IPS-NIHi7 (cell line): ENCODE data around the gene CS.

Source experiments
- DNase-seq: peaks from one replicate; pipeline ENCODE4 v3.0.0; 2012; ENCODE audit warnings: mixed read lengths; ENCODE audit errors: extremely low spot score

The CS gene

DNA sequence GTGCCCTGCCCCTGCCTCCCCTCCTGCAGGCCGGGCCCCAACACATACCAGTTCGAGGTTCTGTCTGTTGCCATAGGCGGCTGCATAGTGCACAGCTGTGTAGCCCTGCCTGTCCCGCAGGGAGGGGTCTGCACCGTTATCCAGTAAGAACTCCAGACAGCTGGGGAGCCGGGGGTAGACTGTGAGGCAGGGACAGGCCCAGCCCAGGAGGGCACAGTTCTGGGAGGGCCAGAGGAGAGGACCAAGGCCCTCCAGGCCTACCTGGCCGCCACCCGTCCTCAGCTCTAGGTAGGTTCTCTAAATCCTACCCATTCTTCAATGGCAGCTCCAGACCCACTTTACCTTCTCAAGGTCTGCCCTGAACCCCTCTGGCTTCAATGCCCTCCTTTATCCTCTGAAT lies 51.4 kb downstream of the CS start:
- no peak for DNase-seq

DNA sequence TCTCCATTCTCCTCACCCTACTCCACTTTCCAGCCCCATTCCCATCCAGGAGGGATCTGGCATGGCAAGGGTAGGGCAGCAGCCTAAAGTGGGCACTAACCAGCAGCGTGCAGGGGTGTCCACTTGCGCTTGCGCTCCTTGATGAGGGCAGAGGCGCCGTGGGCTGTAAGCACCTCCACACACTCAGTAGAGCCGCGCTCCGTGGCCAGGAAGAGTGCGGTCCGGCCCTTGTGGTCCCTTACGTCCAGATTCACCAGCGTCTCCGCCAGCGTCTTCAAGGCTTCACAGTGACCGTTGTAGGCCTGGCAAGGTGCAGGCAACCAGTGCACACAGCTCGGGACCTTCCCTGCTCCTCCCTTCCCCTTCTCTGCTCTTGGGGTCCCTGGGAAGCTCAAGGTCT lies 52.2 kb downstream of the CS start:
- DNase-seq, result no peak

DNA sequence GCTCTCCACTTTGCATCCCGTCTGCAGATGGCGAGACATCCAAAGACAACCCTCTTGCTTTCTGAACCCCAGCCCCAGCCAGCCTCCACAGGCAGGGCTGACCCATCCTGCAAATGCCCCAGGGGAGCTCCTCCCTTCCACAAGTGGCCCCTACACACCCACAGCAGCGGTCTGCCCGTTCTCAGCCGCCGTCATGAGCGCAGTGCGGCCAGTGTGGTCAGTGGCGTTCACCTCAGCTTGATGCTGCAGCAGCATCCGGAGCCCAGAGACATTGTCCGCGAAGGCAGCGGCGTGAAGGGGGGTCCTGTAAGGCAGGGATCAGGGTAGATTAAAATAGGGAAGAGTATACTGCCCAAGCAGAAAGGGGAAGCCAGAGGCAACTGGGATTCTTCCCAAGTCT lies 55.6 kb downstream of the CS start:
- no peak for DNase-seq

DNA sequence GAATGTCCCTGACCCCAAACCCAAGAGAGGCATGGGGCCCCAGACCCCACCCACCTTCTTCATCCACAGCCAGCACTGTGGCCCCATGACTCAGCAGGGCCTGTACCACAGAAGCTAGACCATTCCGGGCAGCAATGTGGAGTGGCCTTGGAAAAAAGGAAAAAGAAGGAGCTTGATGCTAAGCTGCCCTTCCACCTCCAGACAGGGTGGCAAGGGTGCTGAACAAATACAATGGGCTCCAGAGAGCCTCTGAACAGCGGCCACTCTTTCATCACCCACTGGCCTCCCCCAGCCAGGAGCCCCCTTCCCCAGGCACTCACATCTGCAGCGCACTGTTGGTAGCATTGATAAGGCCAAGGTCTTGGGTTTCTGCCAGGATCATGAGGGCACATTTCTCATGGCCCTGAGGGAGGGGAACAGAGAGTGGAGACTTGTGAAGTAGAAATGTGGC lies 56.4 kb downstream of the CS start:
- DNase-seq, result no peak

DNA sequence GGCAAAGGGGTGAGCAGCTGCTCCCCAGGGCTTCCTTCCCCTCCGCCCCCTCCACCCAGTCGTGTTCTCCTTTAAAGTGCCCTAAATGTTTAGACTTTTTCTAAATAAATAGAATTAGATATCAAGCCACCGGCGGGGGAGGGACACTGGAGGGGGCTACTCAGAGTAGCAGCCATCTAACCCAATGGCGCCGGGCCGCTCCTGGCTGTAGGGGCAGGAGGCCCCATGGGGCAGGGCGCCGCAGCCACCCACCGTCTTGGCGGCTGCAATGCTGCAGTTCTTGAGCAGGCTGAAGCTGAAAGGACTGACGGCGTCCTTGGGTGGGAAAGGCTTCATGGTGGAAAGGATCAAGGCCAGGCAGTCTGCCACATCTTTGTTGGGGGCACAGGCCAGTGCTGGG lies 57.1 kb downstream of the CS start:
- DNase-seq, result no peak

DNA sequence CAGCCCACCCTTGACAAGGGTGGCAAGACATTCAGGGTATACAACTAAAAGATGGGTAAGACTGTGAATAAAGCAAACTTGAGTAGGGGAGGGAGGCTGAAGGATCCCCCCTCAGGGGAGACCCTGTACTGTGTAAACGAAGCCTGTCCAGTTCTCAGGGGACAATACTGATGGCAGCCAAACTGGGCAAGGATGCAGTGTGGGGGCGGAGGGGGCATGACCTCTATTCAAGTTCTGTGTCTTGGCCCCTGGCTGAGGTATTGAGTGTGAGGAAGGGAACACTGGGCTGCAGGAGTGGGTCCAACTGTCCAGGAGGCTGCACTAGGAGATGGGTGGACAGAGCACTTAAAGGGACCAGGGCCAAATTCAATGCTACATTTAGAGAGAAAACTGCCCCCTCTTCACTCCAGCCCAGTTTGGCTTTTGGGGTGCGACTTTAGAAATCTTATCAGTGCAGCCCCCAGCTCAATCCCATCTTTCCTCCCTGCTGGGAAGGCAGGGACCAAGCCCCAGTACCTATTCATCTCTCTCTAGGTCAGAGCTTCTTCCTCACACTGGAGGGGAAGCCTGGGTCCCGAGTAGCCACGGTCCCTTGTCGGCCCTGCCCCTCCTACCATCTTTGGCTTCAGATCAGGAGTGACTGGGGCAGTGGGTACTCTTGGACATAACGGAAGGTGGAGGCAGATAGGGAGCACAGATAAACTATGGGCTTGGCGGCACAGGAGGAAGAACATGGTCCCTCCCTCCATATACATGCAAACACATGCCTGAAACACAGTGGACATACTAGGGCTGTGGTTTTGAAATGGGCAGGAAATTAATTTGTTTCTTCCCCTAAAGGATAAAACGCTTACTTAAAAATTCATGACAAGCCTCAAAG lies 58.5 kb downstream of the CS start:
- no peak for DNase-seq

DNA sequence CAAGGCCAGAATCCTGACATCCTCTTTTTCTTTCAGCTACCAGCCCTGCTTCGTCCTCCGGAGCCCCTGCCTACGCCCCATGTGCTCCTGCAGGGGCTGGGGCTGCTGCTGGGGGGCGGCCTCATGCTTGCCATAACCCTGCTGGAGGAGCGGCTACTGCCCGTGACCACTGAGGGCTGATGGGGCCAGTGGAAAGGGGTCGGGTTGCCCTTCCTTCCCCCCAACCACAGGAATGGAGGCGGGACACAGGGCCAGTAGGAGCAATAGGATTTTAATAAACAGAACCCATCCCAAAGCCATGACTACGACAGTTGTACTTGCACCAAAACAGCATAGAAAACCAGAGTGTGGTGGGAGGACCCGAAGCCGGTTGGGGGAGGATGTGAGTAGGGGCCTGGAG lies 62.6 kb downstream of the CS start:
- no peak for DNase-seq

DNA sequence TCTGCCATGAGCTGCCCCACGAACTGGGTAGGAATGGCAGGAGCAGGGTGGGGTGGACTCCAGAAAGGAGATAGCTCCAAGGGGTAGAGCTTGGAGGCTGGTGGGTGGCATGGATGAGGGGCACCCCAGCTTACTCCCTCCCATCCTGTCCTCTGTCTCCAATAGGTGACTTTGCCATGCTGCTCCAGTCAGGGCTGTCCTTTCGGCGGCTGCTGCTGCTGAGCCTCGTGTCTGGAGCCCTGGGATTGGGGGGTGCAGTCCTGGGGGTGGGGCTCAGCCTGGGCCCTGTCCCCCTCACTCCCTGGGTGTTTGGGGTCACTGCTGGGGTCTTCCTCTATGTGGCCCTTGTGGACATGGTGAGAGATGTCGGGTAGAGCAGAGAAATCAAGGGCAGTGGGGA lies 63.1 kb downstream of the CS start:
- DNase-seq, result no peak

DNA sequence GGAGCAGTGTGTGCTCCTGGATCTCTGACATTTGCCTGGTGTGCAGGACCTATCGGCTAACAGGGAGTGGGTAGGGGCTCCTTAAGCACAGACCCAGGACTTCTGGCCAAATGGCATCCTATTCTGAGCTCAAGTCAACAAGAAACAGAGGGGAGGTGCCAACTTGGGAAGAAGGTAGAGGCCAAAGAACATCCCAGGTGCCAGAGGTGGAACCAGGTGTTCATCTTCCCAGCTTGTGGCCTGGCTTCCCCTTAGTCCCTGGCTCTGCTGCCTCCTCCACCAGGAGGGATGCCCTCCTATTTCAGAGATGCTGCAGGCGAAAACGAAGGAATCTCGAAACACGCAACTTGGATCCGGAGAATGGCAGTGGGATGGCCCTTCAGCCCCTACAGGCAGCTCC lies 64.0 kb downstream of the CS start:
- no peak for DNase-seq

DNA sequence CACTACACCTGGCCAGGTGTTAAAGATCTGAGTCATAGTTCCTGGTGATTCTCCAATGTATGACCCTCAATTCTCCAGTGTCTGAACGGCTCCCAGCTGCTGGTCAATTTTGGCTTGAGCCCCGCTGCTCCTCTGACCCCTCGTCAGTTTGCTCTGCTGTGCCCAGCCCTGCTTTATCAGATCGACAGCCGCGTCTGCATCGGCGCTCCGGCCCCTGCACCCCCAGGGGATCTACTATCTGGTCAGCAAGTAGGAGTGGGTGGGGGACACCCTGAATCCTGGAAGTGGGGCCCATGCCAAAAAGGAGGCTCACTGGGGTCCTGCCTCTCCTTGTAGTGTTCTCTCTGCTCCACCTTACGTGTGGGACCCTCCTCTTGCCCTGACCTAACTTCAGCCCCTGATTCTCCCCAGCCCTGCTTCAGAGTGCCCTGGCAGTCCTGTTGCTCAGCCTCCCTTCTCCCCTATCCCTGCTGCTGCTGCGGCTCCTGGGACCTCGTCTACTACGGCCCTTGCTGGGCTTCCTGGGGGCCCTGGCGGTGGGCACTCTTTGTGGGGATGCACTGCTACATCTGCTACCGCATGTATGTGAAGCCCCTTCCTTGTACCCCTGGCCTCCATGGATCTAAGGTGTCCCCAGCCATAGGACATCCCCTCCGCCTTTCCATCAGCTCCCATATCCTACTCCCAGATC lies 65.2 kb downstream of the CS start:
- DNase-seq, result no peak

DNA sequence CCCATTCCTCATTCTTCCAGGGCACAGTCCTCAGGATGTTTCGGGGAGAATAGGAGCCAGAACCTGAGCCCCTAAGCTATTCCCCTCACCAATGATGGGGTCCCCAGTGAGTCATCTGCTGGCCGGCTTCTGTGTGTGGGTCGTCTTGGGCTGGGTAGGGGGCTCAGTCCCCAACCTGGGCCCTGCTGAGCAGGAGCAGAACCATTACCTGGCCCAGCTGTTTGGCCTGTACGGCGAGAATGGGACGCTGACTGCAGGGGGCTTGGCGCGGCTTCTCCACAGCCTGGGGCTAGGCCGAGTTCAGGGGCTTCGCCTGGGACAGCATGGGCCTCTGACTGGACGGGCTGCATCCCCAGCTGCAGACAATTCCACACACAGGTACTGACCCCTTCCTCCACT lies 68.9 kb downstream of the CS start:
- DNase-seq, result no peak

DNA sequence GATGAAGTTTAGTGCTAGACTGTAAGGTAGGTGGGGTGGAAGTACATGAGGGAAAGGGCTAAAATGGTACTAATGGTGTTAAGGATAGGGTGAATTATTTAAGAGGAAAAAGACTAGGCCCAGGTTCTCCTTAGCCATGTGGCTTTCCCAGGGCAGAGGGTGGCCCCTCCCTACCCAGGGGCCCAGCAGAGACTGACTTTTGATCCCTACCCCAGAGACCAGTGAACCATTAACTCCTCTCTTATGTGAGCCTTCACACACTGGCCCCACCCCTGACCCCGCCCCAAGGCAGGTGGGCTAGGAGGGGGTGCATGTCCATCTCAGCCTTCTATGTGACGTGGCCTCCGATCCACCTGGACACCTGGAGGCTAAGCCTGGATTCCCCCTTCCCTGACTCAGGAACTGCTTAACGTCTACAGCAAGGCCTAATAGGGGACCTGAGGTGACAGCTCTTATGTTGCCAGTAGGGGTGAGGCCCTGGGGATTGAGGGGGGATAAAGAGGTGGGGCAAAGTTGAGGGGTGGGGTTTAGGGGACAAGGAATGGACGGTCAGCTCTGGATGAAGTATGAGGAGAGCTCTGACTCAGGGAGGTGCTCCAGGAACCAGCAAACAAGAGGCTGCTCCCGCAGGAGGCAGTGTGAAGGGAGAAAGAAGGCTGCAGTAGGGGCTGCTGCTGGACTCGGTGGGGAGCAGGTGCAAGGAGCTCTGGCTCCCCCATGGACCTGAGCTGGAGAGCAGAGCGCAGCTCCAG lies 69.5 kb downstream of the CS start:
- DNase-seq, result no peak

DNA sequence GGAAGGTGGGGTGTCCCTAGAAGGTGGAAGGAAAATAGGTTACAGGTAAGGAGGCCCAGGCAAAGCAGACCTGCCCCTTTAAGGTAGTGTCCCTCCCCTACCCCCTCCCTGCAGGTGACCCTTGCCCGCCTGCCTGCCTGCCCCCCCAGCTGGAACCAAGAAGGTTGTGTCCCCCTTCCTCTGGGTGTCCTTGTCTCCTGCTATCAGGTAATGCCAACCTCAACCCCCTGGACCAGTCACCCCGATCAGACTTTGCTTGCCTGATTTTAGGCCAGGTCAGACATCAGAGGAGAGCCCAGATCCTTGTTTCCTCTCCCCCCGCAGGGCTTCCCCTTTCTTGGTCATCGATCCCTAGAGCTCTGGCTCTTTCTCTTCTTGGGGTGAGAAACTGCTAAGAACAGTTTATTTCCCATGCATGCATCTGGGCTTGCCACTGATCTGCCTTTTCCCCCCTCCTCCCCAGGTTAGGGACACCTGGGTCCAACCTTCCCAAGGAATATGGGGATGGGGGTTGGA lies 70.2 kb downstream of the CS start, which contains the start of gene SLC39A5:
Gene SLC39A5, plus strand, starts transcription at position 136 of the 516 bp plus-strand sequence. CDS start 1,224 bp downstream, outside the sequence.
- DNase-seq, result no peak

DNA sequence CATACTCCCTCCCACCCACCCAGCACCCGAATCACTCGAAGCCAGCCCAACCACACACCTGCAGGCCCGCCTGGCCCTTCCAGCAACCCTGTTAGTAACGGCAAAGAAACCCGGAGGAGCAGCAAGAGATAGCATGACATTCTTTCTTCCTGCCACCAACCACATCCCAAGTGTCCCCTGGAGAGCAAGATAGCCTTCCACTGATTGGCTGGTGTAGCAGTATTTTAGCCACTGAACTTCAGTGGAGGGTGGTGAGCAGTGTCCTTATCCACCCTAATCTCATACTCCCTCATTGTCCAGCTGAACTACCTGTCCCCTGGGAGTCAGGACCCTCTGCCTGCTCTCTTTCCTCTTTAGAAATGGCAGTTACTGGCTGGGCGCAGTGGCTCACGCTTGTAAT lies 71.0 kb downstream of the CS start:
- DNase-seq, result no peak

DNA sequence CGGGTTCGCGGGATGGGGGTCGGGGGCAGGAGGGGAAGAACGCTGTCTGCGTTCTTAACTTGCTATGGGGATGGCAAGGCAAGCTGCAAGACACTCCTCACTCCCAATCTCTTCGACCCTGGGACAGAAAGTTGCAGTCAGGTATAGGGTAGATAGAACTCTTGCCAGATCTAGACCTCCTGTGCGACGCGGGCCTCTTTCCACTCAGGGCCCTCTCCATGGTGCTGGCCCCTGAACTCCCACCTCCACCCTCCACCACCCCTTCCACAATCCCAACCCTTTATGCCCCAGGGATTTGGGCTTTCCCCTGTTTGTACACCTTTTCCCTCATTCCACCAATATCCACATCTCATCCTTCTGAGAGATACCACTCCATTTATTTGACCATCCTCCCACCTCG lies 75.2 kb downstream of the CS start:
- no peak for DNase-seq

DNA sequence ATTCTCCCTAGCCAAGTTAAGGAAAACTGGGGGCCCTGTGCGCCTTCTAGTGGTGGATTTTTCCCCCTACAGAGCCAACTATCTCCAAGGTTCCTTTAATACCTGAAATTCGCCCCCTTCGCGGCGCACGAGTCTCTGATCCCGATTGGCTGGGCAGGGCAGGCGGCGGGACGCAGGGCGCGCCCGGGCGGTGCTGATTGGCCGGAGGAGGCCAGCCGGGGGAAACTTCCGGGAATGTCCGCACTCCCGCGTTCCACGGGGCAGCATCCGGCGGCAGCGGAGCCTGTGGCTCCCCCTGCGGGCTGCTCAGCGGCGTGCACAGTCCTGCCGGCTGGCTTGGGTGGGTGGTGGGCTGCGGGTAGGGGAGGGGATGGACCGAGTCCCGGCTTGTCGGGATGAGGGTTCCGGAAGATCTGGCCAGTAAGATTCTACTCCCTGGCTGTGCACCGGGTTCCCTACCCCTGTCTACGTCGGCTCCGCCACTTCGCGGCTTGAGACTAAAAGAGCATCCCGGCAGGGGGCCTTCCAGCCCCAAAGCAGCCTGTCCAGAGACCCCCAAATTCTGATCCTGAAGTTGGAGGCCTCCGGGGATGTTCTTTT lies 75.9 kb downstream of the CS start, which contains the start of gene NABP2:
Gene NABP2, plus strand, starts transcription at position 241 of the 600 bp plus-strand sequence. CDS start 515 bp downstream, outside the sequence.
- DNase-seq, result peak; percentile 100

DNA sequence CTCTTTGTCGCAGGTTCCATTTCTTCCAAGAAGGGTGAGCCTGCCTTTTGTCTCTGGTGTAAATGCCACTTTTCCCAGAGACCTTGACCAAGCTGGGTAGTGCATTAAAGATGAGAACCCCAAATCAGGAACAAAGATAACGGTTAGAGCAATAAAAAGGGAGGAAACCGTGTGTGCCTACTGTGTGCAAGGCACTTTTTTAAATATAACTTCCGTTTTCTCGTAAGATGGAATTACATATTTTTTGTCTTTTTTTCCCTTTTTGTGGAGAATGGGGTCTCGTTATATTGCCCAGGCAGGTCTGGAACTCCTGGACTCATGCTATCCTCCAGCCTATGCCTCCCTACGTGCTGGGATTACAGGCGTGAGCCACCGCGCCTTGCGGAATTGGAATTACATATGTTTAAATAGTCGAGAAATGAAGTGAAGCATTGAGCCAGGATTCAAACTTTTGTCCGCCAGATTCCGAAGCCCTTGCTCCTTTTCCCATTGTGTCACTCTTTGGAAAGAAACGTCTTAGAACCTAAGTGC lies 76.5 kb downstream of the CS start:
- DNase-seq, result no peak

DNA sequence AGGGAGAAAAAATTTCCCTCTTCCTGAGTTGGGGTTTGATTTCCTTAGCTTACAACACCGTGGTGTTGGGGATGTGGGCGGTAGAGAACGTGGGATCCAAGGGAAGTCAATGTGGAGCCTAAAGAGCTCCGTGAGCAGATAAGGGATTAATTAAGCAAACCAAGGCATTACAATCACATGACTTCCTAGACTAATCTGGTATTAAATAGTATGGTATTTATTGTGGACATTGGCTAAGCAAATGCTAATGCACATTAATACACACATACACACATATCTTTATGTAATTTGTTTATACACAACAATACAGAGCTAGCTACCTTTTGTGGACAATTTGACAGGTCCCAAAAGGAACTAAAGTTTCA lies 77.6 kb downstream of the CS start:
- DNase-seq, result no peak

DNA sequence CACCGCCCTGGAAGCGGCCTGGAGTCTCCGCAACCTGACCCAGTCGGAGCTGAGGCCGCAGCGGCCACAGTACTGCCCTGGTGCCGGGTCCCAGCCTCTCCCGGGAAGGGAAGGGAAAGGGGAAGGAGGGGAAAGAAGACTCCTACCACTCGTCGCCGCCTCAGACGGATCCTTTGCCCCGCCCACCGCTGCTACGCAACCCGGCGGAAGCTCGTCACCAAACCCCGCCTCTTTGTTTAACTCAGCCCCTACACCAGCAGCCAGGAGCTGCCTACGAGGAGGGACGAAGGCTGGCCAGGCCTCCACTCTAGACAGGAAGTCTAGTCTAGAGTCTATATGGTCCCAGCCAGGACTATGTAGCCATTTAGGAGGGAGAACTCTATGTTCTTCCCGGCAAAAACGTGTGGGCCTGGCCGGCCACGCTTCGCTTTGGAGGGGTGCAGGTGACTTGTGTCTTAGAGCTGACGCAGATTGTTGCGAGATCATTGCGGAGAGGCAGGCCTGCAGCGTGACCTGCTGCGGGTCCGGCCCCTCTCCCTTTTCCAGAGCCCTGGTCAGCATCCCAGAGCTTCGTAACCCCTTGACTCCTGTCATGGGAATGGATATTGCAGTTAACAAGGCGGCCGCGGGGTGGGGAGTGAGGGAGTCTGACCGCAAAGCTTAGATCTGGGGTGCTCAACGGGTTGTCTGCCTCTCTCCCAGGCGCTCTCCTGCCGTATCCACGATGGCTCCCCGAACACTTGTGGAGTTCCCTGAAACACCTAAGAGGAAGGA lies 78.2 kb downstream of the CS start, which contains the start of gene RNF41:
Gene RNF41, minus strand, starts transcription at position 166 of the 774 bp plus-strand sequence. CDS start 7,875 bp downstream, outside the sequence.
- DNase-seq, result peak; percentile 97
